Astrocyte (in vitro differentiated cells and primary cell): ENCODE measurements around the gene KCNQ5. TPM values are rescaled to one million over a fixed set of nuclear protein-coding genes. Genes with fewer than 3 reads are reported as not detected.

Experiments
- DNase-seq: peaks from one replicate; pipeline ENCODE4 v3.0.0-alpha.2; 2010; ENCODE audit warnings: low read depth
- FAIRE-seq: peaks from 2 replicates; lab custom pipeline; 2011; peaks lifted over from hg19 to GRCh38; lab: Jason Lieb, UNC
- H2AFZ ChIP-seq: 2 replicates; pipeline ENCODE4 v1.6.0; 2012; ENCODE audit warnings: low read depth, low read length, inconsistent platforms
- H3K27ac ChIP-seq: 2 replicates; pipeline ENCODE4 v1.5.1; 2011; ENCODE audit warnings: low read depth, low read length, inconsistent platforms
- H3K27me3 ChIP-seq: 2 replicates; pipeline ENCODE4 v1.6.0; 2011; ENCODE audit warnings: low read length, inconsistent platforms; ENCODE audit not compliant: insufficient read depth
- H3K36me3 ChIP-seq: 2 replicates; pipeline ENCODE4 v1.5.1; 2011; ENCODE audit warnings: low read length, inconsistent platforms; ENCODE audit not compliant: insufficient read depth
- H3K4me1 ChIP-seq: 2 replicates; pipeline ENCODE4 v1.5.1; 2011; ENCODE audit warnings: low read length, inconsistent platforms; ENCODE audit not compliant: insufficient read depth
- H3K4me2 ChIP-seq: 2 replicates; pipeline ENCODE4 v1.6.0; 2012; ENCODE audit warnings: low read length, inconsistent platforms
- H3K4me3 ChIP-seq: 2 replicates; pipeline ENCODE4 v1.5.1; 2011; ENCODE audit warnings: low read depth, mild to moderate bottlenecking, low read length, inconsistent platforms; ENCODE audit not compliant: insufficient read depth
- H3K79me2 ChIP-seq: 2 replicates; pipeline ENCODE4 v1.6.0; 2012; ENCODE audit warnings: mild to moderate bottlenecking, low read length, inconsistent platforms; ENCODE audit not compliant: insufficient read depth
- H3K9ac ChIP-seq: 2 replicates; pipeline ENCODE4 v1.6.0; 2012; ENCODE audit warnings: mild to moderate bottlenecking, low read length, inconsistent platforms
- H3K9me3 ChIP-seq: 2 replicates; pipeline ENCODE4 v1.5.1; 2012; ENCODE audit warnings: low read depth, mild to moderate bottlenecking, low read length, inconsistent platforms; ENCODE audit not compliant: insufficient read depth
- H4K20me1 ChIP-seq: 2 replicates; pipeline ENCODE4 v1.6.0; 2012; ENCODE audit warnings: low read length, inconsistent platforms; ENCODE audit not compliant: insufficient read depth
- H3K27ac Mint-ChIP-seq: one replicate; pipeline ENCODE4 v1.8.0; 2021; ENCODE audit warnings: mild to moderate bottlenecking, mixed read lengths; ENCODE audit not compliant: unreplicated experiment
- H3K27me3 Mint-ChIP-seq: one replicate; pipeline ENCODE4 v1.8.0; 2021; ENCODE audit warnings: low read depth, mixed read lengths; ENCODE audit not compliant: unreplicated experiment
- H3K36me3 Mint-ChIP-seq: one replicate; pipeline ENCODE4 v1.8.0; 2021; ENCODE audit warnings: low read depth, mixed read lengths; ENCODE audit not compliant: unreplicated experiment
- H3K4me1 Mint-ChIP-seq: one replicate; pipeline ENCODE4 v1.8.0; 2021; ENCODE audit warnings: low read depth, mixed read lengths; ENCODE audit not compliant: unreplicated experiment
- H3K4me3 Mint-ChIP-seq: one replicate; pipeline ENCODE4 v1.8.0; 2021; ENCODE audit warnings: mild to moderate bottlenecking, moderate library complexity, mixed read lengths; ENCODE audit not compliant: unreplicated experiment
- H3K9me3 Mint-ChIP-seq: one replicate; pipeline ENCODE4 v1.8.0; 2021; ENCODE audit warnings: mild to moderate bottlenecking, mixed read lengths; ENCODE audit not compliant: unreplicated experiment
- EZH2 ChIP-seq: IDR thresholded peaks from 2 replicates; pipeline ENCODE4 v1.6.1; 2012; ENCODE audit warnings: mild to moderate bottlenecking, low read length, inconsistent platforms; ENCODE audit not compliant: insufficient read depth
- total RNA-seq: library from RNA; stranded (reverse); gene quantifications from 2 replicates; pipeline ENCODE4 v1.2.1, GENCODE V29; 2021
- TF ChIP-seq, protein P1 (sequence below): IDR thresholded peaks from 2 replicates; pipeline ENCODE4 v1.5.1; 2011; ENCODE audit warnings: low read depth, mild to moderate bottlenecking, inconsistent platforms, low read length, moderate library complexity; ENCODE audit not compliant: insufficient read depth

KCNQ5 gene
- total RNA-seq, 1 donor from 2014 or later: 2.0 TPM

DNA sequence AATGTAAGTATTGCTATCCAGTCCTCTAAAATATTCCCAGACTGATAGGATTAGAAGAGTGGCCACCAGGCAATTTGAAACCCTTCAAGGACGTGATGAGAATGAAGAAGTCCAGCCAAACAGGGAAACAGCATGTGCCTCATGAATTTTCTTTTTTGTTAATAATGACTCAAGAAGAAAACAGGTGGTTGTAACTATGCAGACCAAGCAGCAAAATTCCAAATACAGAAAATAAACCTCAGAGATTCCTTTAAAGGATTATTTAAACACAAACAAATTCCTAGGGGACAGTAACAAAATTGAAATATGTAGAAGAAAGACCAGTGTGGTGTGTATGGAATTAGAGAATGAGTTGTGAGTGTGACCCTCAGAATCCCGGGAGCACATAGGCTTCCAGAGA is 239.2 kb downstream of the KCNQ5 start:
- Histone ChIP-seq H3K4me3 (no peak overlapping the region), H4K20me1 (no peaks in the 10 kb centered on the region), H3K4me2 (no peak overlapping the region), H3K4me1 (peaks cover 10% of the 10 kb centered on the region), H3K27me3 (no peaks in the 10 kb centered on the region), H3K27ac (peak overlapping the region; percentile 16), H3K79me2 (no peaks in the 10 kb centered on the region), H3K36me3 (no peaks in the 10 kb centered on the region), H3K9ac (no peak overlapping the region), H3K9me3 (no peaks in the 10 kb centered on the region), H2AFZ (no peak overlapping the region)
- Mint-ChIP-seq H3K4me3 (no peak overlapping the region), H3K4me1 (peaks cover 14% of the 10 kb centered on the region), H3K27me3 (no peaks in the 10 kb centered on the region), H3K9me3 (no peaks in the 10 kb centered on the region), H3K36me3 (no peaks in the 10 kb centered on the region), H3K27ac (no peak overlapping the region)
- DNase-seq: peak; percentile 47
- FAIRE-seq: no peak
- no peak for TF ChIP-seq EZH2
- TF ChIP-seq, protein P1, sequence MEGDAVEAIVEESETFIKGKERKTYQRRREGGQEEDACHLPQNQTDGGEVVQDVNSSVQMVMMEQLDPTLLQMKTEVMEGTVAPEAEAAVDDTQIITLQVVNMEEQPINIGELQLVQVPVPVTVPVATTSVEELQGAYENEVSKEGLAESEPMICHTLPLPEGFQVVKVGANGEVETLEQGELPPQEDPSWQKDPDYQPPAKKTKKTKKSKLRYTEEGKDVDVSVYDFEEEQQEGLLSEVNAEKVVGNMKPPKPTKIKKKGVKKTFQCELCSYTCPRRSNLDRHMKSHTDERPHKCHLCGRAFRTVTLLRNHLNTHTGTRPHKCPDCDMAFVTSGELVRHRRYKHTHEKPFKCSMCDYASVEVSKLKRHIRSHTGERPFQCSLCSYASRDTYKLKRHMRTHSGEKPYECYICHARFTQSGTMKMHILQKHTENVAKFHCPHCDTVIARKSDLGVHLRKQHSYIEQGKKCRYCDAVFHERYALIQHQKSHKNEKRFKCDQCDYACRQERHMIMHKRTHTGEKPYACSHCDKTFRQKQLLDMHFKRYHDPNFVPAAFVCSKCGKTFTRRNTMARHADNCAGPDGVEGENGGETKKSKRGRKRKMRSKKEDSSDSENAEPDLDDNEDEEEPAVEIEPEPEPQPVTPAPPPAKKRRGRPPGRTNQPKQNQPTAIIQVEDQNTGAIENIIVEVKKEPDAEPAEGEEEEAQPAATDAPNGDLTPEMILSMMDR: no peak

DNA sequence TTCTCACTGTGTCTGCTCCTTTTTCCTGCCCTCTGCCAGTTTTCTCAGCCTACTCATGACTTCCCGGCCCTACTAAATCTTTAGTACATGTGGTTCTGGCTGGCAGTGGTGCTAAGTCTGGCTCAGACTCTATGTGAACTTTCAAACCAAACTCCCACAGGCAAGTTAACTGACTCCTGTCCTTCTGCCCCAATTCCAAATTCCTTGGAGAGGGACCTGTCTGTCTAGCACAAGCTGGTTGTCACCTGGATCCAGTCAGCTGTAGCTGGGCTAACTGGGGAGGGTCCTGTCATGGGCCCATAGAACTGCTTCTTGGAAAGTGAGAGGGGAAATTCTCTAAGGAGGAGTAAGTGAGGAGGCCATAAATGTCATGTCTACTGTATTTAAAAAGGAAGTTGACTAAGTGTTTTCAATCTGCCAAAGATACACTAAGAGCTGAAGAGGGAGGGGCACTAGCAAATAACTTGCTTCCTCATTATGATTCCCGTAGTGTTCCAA is 240.1 kb downstream of the KCNQ5 start:
- Histone ChIP-seq H3K4me3 (no peak overlapping the region), H2AFZ (no peak overlapping the region), H3K9me3 (no peaks in the 10 kb centered on the region), H4K20me1 (no peaks in the 10 kb centered on the region), H3K9ac (no peak overlapping the region), H3K4me1 (peaks cover 10% of the 10 kb centered on the region), H3K27ac (peak overlapping the region; percentile 13), H3K4me2 (peak overlapping the region; percentile 30), H3K27me3 (no peaks in the 10 kb centered on the region), H3K79me2 (no peaks in the 10 kb centered on the region), H3K36me3 (no peaks in the 10 kb centered on the region)
- peaks cover 14% of the 10 kb centered on the region for H3K4me1 Mint-ChIP-seq
- TF ChIP-seq, protein P1: no peak
- no peak for TF ChIP-seq EZH2
- FAIRE-seq (peak; percentile 26), DNase-seq (peak; percentile 49)
- H3K27me3 Mint-ChIP-seq: no peaks in the 10 kb centered on the region
- H3K27ac Mint-ChIP-seq: peak overlapping the region; percentile 23
- H3K4me3 Mint-ChIP-seq: no peak overlapping the region
- no peaks in the 10 kb centered on the region for H3K9me3 Mint-ChIP-seq
- H3K36me3 Mint-ChIP-seq: no peaks in the 10 kb centered on the region

DNA sequence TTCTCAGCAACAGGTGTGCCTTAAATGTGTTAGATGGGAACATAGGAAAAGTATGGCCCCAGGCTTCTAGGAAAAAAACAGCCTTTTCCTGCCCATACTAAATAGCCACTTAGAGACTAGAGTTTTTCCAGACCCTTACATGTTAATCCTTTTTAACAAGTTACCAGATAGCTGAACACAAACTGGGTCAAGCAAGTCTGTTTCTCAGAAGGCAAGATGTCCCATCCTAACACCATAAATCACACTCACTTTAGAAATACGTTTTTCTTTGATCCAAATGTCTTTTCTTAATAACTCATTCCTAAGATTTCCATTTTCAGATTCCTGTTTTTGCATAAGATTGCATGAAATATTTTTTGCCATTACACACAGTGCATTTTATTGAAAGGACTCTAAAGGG is 241.3 kb downstream of the KCNQ5 start:
- Histone ChIP-seq H3K9me3 (no peaks in the 10 kb centered on the region), H2AFZ (no peak overlapping the region), H3K9ac (no peak overlapping the region), H4K20me1 (no peaks in the 10 kb centered on the region), H3K27me3 (no peaks in the 10 kb centered on the region), H3K27ac (no peak overlapping the region), H3K4me3 (no peak overlapping the region), H3K4me2 (no peak overlapping the region), H3K36me3 (no peaks in the 10 kb centered on the region), H3K4me1 (peaks cover 10% of the 10 kb centered on the region), H3K79me2 (no peaks in the 10 kb centered on the region)
- Mint-ChIP-seq H3K4me1 (peaks cover 12% of the 10 kb centered on the region), H3K27me3 (no peaks in the 10 kb centered on the region), H3K27ac (no peak overlapping the region), H3K9me3 (no peaks in the 10 kb centered on the region), H3K36me3 (no peaks in the 10 kb centered on the region), H3K4me3 (no peak overlapping the region)
- TF ChIP-seq EZH2: no peak
- TF ChIP-seq, protein P1: no peak
- DNase-seq: no peak
- no peak for FAIRE-seq
